Psoas muscle (tissue), 8 donors: ENCODE results near the gene OS9. TPM values are rescaled to one million over a fixed set of nuclear protein-coding genes. Genes with fewer than 3 reads are reported as not detected.
"Not testable (repeated sequence)": the region's sequence is repeated elsewhere in the genome, so short reads cannot be mapped to it uniquely, and the experiment has no call there.

ENCODE experiments used
- ATAC-seq, 4 donors: fragments of 200-7000 bp; cut with Tn5 transposase; one replicate each; pipeline ENCODE4 v1.9.1; 2020; ENCODE audit warnings: moderate library complexity in 3 of 4, mild to moderate bottlenecking in 2 of 4
- DNase-seq, 2 donors: peaks; one replicate each; pipeline ENCODE4 v3.0.0-alpha.2; 2020
- H3K27ac ChIP-seq: fragments of 200-600 bp; one replicate; pipeline ENCODE4 v1.8.0; 2022
- H3K27me3 ChIP-seq, 3 donors: fragments of 200-600 bp in 1 of 3; one replicate each; pipeline versions ENCODE4 v1.6.1 to v1.8.0; 2013 to 2022; ENCODE audit warnings: low read length in 2 of 3, mild to moderate bottlenecking in 2 of 3, moderate library complexity in 1 of 3; ENCODE audit not compliant: insufficient read depth in 3 of 3
- H3K36me3 ChIP-seq, 2 donors: fragments of 200-600 bp in 1 of 2; one replicate each; pipeline versions ENCODE4 v1.6.1 to v1.8.0; 2013 to 2022; ENCODE audit warnings: low read depth in 1 of 2, mild to moderate bottlenecking in 1 of 2, moderate library complexity in 1 of 2; ENCODE audit not compliant: insufficient read depth in 1 of 2
- H3K4me1 ChIP-seq: fragments of 200-600 bp; one replicate; pipeline ENCODE4 v1.8.0; 2022
- H3K4me3 ChIP-seq: fragments of 200-600 bp; one replicate; pipeline ENCODE4 v1.8.0; 2022; ENCODE audit warnings: mild to moderate bottlenecking
- H3K9me3 ChIP-seq: fragments of 200-600 bp; one replicate; pipeline ENCODE4 v1.8.0; 2022
- CTCF ChIP-seq: fragments of 200-600 bp; IDR thresholded peaks from one replicate; pipeline ENCODE4 v1.8.0; 2022; ENCODE audit warnings: antibody characterized with exemption
- WGBS, 3 donors: extraction: QIAGEN DNeasy Blood & Tissue Kit; methylation state at CpG; one replicate each; pipeline versions ENCODE4 v1.1.6 to v1.1.7; 2013; 5-methylcytosine and 5-hydroxymethylcytosine counted together
- intact Hi-C, 2 donors: fragments of 100-400 bp; cut with DNase I; formaldehyde crosslinking; loops; one replicate each; pipeline versions ENCODE4 v1.11.0 to v1.14.2; 2022
- polyA plus RNA-seq, 3 donors: library from polyadenylated mRNA; stranded (reverse); fragments of 200-250 nt; gene quantifications; one replicate each; pipeline ENCODE4 v1.2.3, GENCODE V29; 2013
- total RNA-seq, 4 donors: library from RNA; stranded (reverse); fragmentation: NEBNext Ultra II Directional in 2 of 4; extraction: Animal tissue kit (Norgen Biotek cat#: 25700) in 2 of 4; gene quantifications; one replicate each; pipeline versions ENCODE4 v1.2.1 to v1.2.4, GENCODE V29; 2021 to 2023
- donor health status: healthy with polysubstance abuse.
- donor health status: DM: no; HTN: no; CAD: no; lungs with moderate emphysema.
- donor health status: Bipolar disorder and iron deficiency.
- donor health status: healthy.
- donor health status: DM: yes; HTN: yes; CAD: no.
- donor health status: DM: no; HTN: no; CAD: no.
- donor health status: DM: no; HTN: no; CAD: no.
- donor health status: DM: yes; HTN: yes; CAD: no.

OS9 gene
- total and polyA plus RNA-seq, 7 donors, result 53.0 to 76.4 (median 63.8) TPM

- Histone ChIP-seq H3K27me3 (peaks cover 0 to 3% (median 0%) of the 10 kb centered on the region in 3 donors), H3K4me3 (no peak overlapping the region), H3K4me1 (no peaks in the 10 kb centered on the region), H3K36me3 (no peaks in the 10 kb centered on the region), H3K27ac (no peak overlapping the region), H3K9me3 (no peaks in the 10 kb centered on the region)
- TF ChIP-seq CTCF, result no peak
- ATAC-seq (no peak), DNase-seq (no peak)
- 45 to 55% (median 55%) methylated on average over 3 of the region's 3 CpGs for WGBS, 3 donors
- intact Hi-C loops, result no loop called here
Measured at GRCh38 chr12:57657744-57658143, 36.2 kb upstream of the OS9 start.

- intact Hi-C loops, result no loop called here
- DNase-seq (no peak), ATAC-seq (no peak)
- H3K4me3 ChIP-seq, result no peak overlapping the region
- no peak overlapping the region for H3K27ac ChIP-seq
- H3K36me3 ChIP-seq, result no peaks in the 10 kb centered on the region
- no peak for TF ChIP-seq CTCF
- H3K4me1 ChIP-seq, result no peaks in the 10 kb centered on the region
- H3K9me3 ChIP-seq, result no peaks in the 10 kb centered on the region
- WGBS, 3 donors, result 20 to 32% (median 30%) methylated on average over 3 of the region's 3 CpGs
- peaks cover 0 to 3% (median 0%) of the 10 kb centered on the region in 3 donors for H3K27me3 ChIP-seq
Measured at GRCh38 chr12:57658890-57659289, 35.0 kb upstream of the OS9 start.

- H3K4me1 ChIP-seq, result no peaks in the 10 kb centered on the region
- H3K27ac ChIP-seq, result no peak overlapping the region
- H3K27me3 ChIP-seq, result no peaks in the 10 kb centered on the region
- DNase-seq (no peak), ATAC-seq (no peak)
- no peaks in the 10 kb centered on the region for H3K36me3 ChIP-seq
- H3K9me3 ChIP-seq, result no peaks in the 10 kb centered on the region
- no peak for TF ChIP-seq CTCF
- WGBS, 3 donors, result 85 to 93% (median 89%) methylated on average over 4 of the region's 4 CpGs
- intact Hi-C loops, result no loop called here
- no peak overlapping the region for H3K4me3 ChIP-seq
Measured at GRCh38 chr12:57661376-57661775, 32.6 kb upstream of the OS9 start.

- intact Hi-C loops, H3K27me3 ChIP-seq, H3K27ac ChIP-seq, DNase-seq, H3K36me3 ChIP-seq, H3K9me3 ChIP-seq, H3K4me3 ChIP-seq, ATAC-seq, H3K4me1 ChIP-seq: not testable (repeated sequence)
- WGBS, 3 donors, result 84 to 88% (median 87%) methylated on average over 30 to 34 of the region's 34 CpGs
Measured at GRCh38 chr12:57665066-57665820, 28.7 kb upstream of the OS9 start.

DNA sequence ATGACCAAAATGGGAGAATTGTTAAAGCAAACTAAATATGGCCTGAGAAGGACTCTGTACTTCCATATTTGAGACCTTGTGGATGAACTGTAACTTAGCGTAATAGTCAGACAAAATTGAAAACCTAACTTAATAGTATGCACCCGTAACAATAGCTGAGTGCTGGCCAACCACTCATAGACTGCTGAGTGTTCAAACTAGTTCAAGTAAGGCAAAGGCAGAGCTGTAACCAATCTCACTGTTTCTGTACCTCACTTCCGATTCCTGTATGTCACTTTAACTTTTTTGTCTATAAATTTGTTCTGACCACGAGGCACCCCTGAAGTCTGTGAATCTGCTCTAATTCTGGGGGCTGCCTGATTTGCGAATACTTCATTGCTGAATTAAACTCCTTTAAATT, 27.0 kb upstream of the OS9 start:
- Histone ChIP-seq H3K4me3 (no peak overlapping the region), H3K27ac (no peak overlapping the region), H3K4me1 (no peaks in the 10 kb centered on the region), H3K27me3 (no peaks in the 10 kb centered on the region), H3K36me3 (no peaks in the 10 kb centered on the region), H3K9me3 (no peaks in the 10 kb centered on the region)
- TF ChIP-seq CTCF, result no peak
- DNase-seq (no peak), ATAC-seq (no peak)
- intact Hi-C loops, result no loop called here
- 73% methylated on average over 5 of the region's 5 CpGs for WGBS, 3 donors

GRCh38 chr12:57669691-57670090, 24.2 kb upstream of the OS9 start:
- 77 to 90% (median 84%) methylated on average over 10 of the region's 10 CpGs for WGBS, 3 donors
- H3K27ac ChIP-seq, H3K9me3 ChIP-seq, H3K27me3 ChIP-seq, H3K4me1 ChIP-seq, DNase-seq, H3K36me3 ChIP-seq, H3K4me3 ChIP-seq, intact Hi-C loops, ATAC-seq: not testable (repeated sequence)

DNA sequence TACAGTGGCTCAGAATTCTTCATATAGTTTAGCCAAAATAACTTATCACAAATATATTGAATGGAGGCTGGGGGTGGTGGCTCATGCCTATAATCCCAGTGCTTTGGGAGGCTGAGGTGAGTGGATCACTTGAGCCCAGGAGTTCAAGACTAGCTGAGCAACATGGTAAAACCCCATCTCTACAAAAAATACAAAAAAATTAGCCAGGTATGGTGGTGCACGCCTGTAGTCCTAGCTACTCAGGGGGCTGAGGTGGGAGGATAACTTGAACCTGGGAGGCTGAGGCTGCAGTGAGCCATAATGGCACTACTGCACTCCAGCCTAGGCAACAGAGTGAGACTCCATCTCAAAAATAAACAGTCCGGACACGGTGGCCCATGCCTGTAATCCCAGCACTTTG, 22.1 kb upstream of the OS9 start:
- ATAC-seq, H3K36me3 ChIP-seq, H3K27ac ChIP-seq, H3K4me1 ChIP-seq, H3K27me3 ChIP-seq, DNase-seq, intact Hi-C loops, H3K9me3 ChIP-seq, H3K4me3 ChIP-seq: not testable (repeated sequence)
- WGBS, 3 donors, result 91 to 95% (median 92%) methylated on average over 3 of the region's 3 CpGs
